Kidney tubule cell (primary cell): Measurements from ENCODE around the gene TBC1D22B.

Experiments
- DNase-seq: peaks from one replicate; pipeline ENCODE4 v3.0.0-alpha.2; 2018; ENCODE audit warnings: low spot score

Gene TBC1D22B

DNA sequence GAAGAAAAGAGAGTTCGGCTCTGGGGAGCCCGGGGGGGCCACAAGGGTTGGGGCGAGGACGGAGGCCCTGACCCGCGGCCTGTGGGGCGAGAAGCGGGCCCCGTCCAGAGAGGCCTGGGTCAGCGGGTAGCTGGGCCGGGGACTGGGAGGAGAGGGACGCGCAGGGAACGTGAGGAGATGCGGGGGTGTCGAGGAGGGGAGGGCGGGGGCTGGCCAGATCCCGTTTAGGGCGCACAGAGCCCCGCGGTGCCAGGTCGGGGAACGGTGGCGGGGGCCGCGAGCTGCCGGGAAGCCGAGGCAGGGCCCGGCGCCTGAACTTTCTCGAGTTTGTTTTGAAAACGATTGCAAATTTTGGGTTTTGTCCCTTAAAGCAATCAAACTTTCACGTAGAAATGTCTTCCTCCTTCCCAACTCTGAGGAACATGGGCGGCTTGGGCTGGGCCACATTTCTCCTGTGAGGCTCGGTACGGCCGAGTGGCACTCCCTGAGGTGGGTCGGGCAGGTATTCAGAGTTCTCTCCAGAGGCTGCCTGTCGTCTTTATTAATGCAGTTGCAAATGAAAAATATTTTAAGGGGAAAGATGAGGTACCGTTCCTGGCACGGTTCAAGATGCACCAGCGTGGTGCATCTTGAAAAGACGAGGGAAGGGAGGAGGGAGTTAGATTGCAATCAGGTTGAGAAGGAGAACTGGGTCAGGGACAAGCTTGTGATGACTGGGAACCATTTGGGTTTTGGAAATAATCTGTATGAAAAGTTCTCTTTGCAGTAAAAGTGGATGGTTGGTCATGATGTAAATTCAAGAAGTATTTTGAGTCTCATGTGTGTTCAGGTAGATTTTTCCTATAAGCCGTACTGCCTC, 97.2 kb downstream of the TBC1D22B start:
- DNase-seq = peak; percentile 23

DNA sequence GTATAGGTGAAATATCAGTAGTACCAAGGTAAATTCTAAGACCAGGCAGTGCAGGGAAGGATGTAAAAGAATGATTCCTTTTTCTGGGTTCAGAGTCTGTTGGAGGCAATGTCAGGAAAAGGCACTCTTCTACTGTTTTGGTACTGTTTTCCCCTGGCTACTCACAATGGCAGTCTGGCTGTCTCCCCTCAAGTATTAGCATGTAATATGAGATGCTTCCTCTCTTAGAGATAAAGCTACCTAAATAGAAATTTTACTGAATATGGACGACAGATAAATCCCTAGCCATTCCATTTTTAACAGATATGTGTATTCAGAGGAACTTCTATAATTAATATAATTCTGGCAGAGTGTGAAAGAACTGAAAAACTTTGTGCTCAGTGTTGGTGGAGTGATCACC, 99.7 kb downstream of the TBC1D22B start:
- no peak for DNase-seq

DNA sequence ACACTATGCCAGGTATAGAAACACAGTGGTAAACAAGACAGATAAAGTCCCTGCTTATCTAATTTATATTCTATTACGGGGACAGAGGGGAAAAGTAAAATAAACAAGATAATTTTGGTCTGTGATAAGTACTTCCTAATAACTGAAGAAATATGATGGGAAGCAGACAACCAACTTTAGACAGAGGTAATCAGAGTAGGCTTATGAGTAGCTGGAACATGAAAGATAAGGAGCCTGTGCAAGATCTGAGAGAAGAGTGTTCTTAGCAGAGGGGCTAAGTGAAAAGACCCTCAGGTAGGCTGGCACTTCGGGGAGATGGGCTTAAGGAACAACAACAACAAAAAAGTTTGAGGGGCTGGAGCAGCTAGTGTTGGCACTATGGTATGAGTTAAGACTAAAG, 100.3 kb downstream of the TBC1D22B start:
- DNase-seq = no peak

DNA sequence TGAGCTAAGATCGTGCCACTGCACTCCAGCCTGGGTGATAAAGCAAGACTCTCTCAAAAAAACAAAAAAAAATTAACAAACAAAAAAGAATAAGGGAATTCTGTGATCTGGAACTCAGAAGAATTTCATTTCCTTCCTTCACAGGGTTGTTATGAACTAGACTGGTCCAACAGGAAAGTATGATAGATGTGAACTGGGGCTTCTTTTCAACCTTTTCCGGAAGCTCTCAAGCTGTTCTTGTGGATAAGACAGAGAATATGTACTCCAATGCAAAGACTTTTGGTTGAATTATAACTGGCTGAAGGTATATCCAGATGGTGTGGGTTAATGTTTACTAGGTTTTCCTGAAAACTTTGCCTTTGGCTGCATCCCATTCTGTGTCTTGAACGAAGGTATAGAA, 101.5 kb downstream of the TBC1D22B start:
- no peak for DNase-seq

DNA sequence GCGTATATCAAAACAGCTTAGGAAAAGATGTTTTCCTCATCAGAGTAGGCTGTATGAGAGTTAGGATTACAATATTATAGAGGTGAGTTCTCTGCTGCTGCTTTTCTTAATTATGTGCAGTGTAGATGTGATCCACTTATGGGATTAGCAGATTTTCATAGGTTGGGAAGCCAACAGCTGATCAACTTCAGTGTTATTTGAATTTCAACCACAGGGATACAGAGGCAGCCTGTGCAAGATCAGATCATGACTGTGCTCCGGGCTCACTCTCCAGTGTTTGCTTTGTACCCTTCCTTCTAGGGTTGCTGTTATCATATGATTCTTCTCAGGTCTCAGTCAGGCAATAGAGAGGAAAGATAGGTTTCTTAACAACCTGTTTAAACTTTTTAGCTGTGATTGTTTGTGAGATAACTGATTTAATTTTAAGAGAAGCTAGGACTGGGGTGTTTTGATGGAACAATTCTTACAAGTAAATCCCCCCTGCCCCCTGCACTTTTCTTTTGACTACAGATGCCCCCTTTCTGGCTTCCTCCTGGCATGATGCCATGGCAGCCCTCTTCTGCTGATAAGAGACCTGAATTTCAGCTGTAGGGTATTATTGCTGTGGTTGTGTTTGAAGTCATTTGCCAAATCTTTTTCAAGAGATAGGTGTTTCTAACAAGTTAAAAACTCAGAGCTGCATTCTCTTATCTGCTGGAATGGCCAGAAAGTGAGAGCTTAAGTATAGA, 104.7 kb downstream of the TBC1D22B start:
- no peak for DNase-seq

DNA sequence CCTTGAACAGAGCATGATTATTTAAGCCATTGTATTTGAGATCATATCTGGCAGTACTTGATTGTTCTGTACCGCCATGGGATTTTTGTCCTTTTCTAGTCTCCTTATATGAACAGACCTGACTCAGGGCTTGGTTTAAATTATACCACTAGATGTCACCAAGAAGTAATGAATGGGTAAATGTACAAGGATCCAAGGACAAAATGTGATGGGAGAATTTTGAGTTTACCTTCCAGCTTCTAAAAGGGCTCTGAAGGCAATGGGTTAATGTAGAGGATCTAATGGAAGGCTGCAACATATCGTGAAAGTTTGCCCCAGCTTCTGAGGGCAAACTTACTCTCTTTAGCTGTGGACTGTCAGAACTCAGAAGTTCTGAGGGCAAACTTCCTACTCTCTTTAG, 108.2 kb downstream of the TBC1D22B start:
- DNase-seq = no peak

DNA sequence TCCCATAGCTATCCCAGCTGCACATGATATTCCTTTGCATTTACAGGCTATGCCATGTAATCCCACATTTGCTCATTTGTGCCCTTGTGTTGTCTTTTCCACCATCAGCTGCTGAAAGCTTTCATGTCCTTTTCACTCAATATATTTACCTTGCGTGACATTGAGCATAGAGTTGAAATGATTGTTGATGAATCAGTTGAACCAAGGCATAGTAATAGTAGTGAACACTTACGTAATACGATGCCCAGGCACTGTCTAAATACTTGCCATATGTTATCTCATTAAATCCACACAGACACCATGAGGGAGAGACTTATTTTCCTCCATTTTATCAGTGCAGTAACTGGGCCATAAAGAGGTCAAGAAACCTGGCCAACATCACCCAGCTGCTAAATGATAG, 109.3 kb downstream of the TBC1D22B start:
- DNase-seq = no peak

DNA sequence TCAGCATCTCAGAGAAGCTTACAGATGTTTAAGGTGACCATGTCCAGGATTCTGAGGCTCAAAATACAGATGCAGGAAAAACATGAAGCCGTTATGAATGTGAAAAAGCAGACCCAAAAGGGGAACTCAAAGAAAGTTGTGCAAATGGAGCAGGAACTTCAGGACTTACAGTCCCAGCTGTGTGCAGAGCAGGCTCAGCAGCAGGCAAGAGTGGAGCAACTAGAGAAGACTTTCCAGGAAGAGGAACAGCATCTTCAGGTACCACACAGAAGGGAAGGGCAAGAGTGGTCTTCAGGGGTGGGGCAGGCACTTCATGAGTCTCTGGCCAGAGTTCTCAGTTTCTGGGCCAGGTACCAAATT, 111.4 kb downstream of the TBC1D22B start:
- no peak for DNase-seq

DNA sequence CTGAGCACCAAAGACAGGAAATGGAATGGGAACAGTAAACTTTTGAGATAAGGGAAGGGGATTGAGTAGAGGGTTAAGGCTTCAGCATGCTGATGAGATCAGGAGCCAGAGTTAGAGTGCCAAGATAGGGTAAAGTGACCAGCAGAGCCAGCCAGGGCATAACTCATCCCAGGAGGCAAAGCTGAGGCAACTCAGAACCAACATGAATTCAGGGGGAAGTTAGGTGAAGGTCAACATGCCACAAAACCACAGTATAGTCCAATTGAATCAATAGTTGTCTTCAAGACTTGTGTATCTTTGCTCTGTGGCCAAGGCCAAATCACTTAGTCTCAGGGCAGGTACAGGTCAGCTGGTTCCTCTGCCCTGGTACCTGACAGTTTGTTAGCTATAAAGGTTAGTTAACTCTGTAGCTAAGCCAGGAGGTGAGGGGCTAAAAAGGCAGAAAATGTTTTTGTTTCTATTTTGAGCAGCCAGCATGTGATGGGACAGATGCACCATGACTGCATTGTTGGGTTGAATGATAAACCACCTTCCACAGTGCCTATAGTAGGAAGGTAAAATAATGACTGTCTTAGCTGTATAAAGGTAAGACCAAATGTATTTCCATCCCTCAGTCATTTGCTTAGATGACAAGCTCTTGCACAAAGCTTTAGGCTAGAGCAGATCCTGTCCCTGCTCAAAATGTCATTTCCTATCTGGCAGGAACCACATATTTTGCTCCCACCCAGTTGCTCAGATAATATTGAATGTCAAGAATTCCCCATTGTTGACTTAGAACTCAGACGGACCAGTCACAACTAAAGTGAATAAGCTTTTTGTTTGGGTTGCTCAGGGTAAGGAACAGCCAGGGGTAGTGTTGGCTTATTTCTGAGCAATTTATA, 112.0 kb downstream of the TBC1D22B start:
- DNase-seq = peak; percentile 2

DNA sequence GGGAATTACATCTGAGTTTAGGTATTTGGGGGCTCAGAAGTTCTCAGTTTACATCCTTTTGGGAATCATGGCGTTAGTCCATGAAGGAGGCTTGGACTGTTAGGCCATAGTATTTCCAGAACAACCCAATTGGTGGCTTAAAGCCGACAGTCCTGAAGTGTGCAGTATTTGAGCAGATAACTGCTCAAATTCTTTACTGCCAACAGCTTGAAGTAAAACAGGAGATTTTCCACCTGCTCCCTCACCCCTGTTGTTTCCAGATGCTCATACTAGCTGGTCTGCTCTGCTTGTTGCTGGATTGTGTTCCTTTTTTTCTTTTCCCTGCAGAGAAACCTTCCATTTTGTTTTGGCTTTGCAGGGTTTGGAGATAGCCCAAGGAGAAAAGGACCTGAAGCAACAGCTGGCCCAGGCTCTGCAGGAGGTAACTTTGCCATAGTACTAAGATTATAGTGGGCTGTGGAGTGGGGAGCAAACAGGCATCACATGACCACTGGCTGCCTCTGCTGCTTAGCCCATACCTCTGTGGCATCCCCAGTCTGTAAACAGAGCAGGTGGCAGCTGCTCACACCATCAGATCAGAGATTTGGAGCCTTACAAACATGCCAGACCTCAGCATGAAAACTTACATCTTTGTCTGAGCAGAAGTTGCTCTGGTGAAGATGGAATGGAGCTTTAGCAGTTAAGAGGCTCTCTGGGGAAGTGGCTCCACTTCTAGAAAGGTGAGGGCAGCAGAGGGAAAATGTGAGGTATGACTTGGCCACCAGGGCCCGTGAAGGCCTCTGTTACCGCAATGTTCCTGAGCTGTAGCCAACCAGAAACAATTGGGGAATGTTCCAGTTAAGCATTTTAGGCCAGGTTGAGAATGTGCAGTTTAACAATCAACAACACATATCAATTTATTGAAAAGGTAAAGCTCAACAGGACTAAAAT, 113.8 kb downstream of the TBC1D22B start:
- DNase-seq = peak; percentile 19

DNA sequence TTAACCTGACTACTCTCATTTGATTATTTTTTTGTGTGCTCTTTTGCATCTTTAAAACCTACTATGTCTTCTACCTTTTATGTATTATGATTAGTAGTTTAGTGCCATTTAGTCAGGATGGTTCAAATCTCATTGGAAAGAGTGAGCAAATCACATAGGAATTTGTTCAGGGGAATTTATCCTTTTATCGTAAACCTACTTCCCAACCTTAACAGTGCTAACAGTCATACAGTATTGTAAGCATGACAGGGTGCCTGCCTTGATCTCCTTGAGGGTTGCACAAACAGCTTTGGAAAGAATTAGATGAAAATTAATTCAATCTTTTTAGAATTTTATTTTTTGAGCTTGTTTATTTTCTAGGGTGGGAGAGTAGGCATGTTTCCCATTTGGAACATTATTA, 114.5 kb downstream of the TBC1D22B start:
- DNase-seq = peak; percentile 40

DNA sequence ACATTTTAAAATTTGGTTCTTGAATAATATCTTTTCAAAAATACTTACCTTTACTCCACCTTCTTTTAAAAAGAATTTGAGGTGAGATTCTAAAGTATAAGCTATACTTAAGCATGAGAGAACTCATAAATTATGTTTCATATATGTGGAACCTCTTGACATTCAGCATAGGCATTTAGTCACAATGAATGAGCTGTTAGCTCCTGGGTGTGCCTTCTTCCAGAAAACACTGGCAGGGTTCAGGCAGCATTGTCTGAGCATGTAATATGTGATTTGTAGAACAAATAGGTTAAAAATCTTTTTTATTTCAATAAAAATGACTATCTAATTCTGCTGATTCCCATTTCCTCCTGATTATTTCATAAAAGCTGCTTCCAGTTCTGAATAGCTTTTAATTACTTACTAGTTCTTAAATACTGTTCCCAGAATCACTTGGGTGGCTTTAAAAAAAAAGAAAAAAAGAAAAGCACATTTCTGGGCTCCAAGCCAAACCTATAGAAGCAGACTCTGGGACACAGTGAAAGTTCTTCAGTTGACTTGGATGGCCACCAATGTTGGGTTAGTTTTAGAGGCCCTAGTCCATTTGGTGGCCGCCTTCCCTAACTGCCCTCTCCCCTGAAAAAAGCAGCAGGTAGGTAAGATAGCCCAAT, 116.4 kb downstream of the TBC1D22B start:
- no peak for DNase-seq

DNA sequence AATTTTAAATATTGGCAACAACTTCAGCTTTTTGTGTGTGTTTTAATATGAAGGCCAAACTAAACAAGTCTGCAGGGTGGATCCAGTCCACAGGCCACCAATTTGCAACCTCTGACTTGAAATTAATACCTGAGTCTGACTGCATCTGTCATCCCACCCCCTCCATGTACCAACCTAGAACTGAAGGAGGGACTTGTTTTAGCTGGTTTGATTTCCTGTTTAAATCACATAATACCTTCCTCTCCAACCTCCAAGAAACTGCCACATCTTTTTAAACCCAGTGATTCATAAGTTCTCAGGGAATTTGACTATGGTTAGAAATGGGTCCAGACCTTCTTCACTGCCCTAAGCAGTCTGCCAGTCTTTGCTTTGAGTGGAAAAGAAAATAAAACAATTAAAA, 117.8 kb downstream of the TBC1D22B start:
- DNase-seq = no peak

DNA sequence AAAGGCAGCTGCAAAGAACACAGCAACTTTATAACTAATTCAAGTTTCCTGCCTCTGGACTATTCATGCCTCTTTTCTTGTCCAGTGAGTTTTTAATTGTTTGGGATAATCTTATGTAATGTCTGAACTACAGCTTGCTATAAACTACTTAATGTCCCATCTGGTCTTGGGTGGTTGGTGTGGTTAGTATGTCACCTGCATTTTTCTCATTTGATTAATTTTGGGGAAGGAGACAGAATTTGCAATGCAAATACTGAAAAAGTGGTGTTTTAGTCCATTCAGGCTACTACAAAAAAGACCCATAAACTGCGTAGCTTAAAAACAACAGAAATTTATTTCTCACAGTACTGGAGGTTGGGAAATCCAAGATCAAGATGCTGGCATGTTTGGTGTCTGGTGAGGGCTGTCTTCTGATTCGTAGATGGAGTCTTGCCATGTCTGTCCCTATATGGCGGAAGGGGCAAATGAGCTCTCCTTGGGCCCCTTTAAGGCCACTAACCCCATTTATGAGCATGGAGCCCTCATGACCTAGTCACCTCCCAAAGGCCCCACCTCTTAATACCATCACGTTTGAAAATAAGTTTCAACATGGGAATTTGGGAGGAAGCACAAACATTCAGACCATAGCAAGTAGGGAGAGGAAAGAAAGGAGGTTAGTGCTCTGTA, 118.6 kb downstream of the TBC1D22B start:
- no peak for DNase-seq

DNA sequence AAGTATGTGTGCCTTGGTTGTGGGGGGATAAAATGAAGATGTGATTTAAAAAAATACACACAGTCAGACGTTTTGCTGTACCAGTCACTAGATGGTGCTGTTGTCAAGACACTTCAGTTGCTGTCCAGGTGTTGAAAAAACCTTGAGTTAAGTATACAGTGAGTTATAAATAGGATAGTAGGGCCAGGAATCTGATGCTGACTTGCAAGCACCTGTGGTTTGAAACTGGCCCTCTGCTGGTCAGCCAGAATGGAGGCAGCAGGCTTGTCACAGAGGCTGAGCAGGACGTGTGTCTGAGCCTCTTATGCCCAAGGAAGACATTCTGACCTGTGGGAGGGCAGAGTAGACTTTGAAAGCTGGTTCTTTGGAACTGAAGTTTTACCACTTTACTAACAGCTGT, 124.0 kb downstream of the TBC1D22B start:
- DNase-seq = peak; percentile 86
